Measurements from ENCODE around the gene OSBPL9.
"Not testable (repeated sequence)": the region's sequence is repeated elsewhere in the genome, so short reads cannot be mapped to it uniquely, and the experiment has no call there.

Gene OSBPL9

GRCh38 chr1:51716746-51717145 lies 99.9 kb downstream of the OSBPL9 start:
- DNase-seq: no peak

DNA sequence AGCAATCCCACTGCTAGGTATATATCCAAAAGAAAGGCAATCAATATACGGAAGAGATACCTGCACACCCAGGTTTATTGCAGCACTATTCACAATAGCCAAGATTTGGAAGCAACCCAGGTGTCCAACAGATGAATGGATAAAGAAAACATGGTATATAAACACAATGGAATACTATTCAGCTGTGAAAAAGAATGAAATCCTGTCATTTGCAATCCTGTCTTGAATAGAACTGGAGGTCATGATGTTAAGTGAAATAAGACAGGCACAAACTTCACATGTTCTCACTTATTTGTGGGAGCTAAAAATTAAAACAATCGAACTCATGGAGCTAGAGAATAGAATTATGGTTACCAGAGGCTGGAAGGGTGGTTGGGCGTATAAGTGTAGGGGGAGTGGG lies 101.0 kb downstream of the OSBPL9 start:
- DNase-seq: no peak

DNA sequence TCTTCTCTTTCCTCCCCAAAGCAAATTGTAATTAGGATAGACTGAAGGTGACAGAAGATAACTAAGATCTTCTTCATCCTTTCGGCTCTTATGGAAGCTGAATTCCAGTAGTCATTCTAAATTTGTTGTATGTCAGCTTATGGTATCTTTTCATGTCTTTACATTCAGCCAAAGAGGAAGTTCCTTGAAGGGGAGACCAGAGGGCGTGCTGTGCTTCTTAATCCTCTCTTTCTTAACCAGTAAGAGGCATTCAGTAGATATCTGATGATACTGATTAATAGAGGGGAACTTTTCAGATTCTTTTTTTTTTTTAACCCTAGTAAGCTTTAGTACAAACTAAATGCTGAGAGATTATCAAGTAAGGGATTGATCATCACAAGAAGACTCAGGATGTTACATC lies 102.3 kb downstream of the OSBPL9 start:
- no peak for DNase-seq

DNA sequence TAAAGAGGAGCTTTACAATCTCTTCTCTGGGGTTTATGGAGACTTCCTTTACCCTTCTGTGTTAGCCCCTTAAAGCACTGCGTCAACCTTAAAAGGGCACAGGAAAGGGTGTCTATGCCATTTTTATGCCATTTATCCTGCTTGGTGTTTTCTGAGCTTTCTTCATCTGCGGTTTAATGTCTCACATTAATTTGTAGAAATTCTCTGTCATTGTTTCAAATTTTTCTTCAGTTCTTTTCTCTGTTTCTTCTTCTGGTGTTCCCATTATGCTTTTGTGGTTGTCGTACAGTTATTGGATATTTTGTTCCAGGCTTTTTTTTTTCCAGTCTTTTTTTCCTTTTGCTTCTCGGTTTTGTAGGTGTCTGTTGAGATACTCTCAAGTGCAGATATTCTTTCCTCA lies 107.9 kb downstream of the OSBPL9 start:
- DNase-seq: no peak

GRCh38 chr1:51726051-51726450 lies 109.2 kb downstream of the OSBPL9 start:
- DNase-seq: no peak

DNA sequence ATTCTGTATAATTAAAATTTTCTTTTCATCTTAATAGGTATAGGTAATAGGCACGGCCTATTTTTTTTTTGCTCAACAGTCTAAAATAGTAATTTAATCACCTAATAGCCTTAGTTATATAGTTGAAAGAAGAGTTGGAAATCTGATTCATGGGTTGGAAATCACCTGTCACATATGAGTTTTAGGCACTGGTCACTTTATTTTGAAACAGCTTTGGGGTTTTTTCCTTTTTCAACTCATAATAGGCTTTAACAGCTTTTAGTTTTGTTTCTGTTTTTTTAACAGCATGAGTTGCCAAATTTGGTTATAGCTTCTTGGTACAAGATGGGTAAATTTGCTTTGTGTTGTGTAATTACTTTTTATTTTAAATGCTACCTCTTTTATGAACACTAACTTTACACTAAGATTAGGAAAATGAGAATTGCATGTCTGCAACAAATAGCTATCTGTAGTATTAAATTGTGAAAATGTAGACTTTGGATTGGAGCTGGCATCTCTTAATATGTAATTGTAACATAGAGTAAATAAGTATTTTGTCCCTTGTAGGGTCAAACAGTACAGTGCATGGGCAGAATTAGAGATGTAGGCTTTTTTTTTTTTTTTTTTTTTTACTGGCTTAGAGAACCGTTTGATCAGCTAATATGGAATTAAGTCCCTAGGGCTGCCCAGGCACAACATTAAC lies 109.8 kb downstream of the OSBPL9 start:
- DNase-seq: no peak

GRCh38 chr1:51727366-51727765 lies 110.5 kb downstream of the OSBPL9 start:
- no peak for DNase-seq

- no peak for DNase-seq
Observed at GRCh38 chr1:51728611-51729155, 111.8 kb downstream of the OSBPL9 start.

- peak; percentile 96 for DNase-seq
Observed at GRCh38 chr1:51729156-51729823, 112.4 kb downstream of the OSBPL9 start.

DNA sequence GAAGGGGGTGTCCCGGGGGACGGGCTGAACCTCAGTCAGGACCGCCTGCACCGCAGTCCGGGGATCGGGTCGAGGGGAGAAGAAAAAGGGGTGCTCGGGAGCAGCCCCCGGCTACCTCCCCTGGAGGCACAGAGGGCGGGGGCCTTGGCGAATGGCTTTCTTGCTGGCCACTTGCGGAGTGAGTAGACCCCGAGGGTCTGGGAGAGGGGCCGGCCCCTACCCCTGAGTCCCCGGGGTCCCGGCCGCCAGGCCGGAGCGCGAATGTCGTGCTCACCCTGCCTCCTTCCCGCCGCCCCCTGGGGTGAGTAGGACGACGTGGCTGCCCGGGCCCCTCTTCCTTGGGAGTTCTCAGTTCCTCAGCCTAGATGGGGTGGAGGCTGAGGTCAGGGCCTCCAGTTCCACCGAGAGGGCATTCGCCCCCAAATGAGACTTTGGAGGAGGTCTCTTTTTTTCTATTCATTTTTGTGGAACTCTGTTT lies 113.0 kb downstream of the OSBPL9 start:
- no peak for DNase-seq

DNA sequence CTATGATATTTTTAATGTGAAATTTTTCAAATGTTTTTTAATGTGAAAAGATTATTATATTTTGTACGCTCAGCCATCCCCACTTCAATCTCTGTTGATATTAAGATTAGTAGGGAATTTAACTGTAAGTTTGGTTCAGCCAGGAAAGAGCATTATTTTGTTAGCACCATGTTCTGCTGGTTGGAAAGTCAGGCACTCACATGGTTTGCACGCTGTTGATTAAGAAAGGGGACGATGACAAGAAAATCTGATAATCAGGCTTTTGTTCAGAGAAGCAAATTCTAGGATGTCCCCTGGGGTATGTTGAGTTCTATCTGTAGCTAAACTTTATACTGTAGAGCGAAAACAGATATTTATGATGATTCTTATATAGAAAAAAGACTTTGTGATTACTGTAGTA lies 115.1 kb downstream of the OSBPL9 start:
- no peak for DNase-seq

GRCh38 chr1:51732701-51733425 lies 116.0 kb downstream of the OSBPL9 start:
- DNase-seq: no peak

DNA sequence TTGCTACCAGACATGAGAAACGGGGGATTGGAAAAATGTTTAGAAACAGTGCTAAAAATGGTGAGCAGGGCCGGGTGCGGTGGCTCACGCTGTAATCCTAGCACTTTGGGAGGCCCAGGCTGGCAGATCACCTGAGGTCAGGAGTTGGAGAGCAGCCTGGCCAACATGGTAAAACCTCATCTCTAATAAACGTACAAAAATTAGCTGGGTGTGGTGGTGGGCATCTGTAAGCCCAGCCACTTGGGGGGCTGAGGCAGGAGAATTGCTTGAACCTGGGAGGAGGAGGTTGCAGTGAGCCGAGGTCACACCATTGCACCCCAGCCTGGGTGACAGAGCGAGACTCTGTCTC lies 116.5 kb downstream of the OSBPL9 start:
- not testable (repeated sequence) for DNase-seq

DNA sequence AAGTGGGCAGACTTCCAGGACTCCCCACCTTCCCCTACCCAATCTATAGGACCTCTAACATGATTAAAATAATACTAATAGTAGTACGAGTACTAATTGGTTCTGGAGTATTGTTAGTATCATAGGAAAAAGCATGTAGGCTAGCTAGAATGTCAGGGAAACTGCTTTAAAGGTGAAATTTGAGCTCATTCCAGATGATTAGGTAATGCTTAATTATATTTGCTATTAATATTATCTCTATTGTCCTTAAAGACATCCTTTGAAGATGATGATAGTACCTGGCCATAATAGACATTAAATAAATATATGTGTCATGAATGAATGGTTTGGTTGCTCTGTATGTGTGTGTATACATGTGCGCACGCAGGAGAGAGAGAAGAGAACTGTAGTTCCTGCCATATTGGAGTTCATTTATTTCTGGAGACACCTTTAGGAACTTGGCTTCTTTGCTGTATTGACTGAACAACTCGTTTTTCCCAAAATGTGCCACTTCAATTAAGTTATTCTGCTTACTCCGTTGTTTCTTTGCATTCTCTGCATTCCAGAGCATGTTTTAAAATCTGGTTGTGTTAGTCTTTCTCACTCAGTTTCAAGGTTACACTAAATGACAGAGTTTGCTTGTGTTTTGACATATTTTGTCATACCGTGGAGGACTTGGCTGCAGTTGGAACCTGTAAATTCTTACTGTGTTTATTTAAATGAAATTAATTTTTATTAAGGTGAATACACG lies 117.1 kb downstream of the OSBPL9 start:
- DNase-seq: no peak

GRCh38 chr1:51734896-51735745 lies 118.2 kb downstream of the OSBPL9 start:
- DNase-seq: no peak

- DNase-seq: no peak
Observed at GRCh38 chr1:51735746-51736254, 118.9 kb downstream of the OSBPL9 start.

DNA sequence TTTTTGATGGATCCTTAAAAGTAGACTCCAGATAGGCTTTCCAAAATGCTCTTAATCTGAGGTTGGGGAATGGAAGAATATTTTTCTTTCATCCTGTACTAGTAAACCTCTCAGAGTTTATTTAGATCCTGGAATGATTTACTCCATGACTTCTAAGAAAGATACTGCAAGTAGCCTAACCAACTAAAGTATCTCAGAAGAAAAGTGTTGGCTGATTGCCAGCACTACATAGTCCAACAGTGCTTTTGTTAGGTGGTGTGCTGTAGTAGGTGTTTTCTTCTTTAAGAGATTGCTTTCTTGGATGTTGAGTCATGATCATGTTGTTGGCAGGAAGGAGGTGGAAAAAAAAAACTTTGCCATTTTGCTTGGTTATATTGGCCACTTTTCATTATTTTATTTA lies 119.8 kb downstream of the OSBPL9 start:
- no peak for DNase-seq

DNA sequence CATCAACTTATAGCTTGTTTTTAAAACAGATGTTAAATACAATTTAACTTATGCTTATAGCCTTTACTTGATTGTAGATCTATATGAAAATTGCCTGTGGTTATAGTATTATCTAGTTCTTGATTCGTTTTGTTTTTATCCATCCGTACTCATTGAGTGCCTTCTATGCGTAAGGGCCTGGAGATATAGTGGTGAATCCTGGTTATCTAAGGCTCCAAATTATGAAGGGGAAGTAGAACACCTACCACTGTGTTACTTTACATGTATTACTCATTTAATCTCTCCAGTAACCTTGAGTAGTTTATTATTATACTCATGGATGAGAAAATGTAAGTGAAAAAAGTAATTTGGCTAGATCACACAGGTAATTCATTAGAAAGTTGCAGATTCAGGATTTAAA lies 121.8 kb downstream of the OSBPL9 start:
- DNase-seq: no peak

DNA sequence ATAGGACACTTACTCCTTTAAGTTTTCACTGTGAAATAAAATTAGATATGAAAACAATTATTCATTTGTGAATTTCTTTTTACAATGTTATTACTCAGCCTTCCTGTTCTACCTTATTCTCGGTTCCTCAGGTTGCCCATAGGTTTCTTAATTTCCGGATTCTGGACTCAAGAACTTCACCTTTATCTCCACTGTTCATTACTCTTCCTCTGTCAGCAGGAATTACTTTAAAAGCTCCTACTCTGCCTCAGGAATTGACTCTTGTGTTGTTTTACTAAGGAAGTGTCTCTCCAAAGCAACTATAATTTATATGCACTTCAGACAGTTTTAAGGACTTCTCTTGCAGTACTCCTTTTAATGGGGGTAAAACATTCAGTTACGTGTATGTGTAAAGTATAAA lies 123.8 kb downstream of the OSBPL9 start:
- no peak for DNase-seq

GRCh38 chr1:51741121-51741681 lies 124.3 kb downstream of the OSBPL9 start:
- no peak for DNase-seq

- no peak for DNase-seq
Observed at GRCh38 chr1:51744506-51745303, 127.8 kb downstream of the OSBPL9 start.
